B cell (primary cell): ENCODE results near the gene ICAM4. TPM values are rescaled to one million over a fixed set of nuclear protein-coding genes. Genes with fewer than 3 reads are reported as not detected.

ENCODE experiments used
- ATAC-seq: fragments of 200-7000 bp; cut with Tn5 transposase; one replicate; pipeline ENCODE4 v1.10.0; 2021; ENCODE audit warnings: low read depth, mild to moderate bottlenecking, moderate number of reproducible peaks, moderate library complexity
- CTCF ChIA-PET: fragments of 350-600 bp; sonication (Branson Sonifier 250); formaldehyde crosslinking; loops from one replicate; lab custom pipeline; 2021; ENCODE audit warnings: antibody characterized with exemption, inconsistent platforms; lab: Charles Lee
- POLR2A ChIA-PET: fragments of 350-600 bp; sonication (Branson Sonifier 250); formaldehyde crosslinking; loops from one replicate; lab custom pipeline; 2021; ENCODE audit warnings: antibody characterized with exemption; lab: Charles Lee
- DNase-seq: peaks from one replicate; pipeline ENCODE4 v3.0.0; 2013
- H2AFZ ChIP-seq: 2 replicates; pipeline ENCODE4 v1.6.1; 2012; ENCODE audit warnings: mild to moderate bottlenecking, low read depth, low read length; ENCODE audit not compliant: insufficient read depth, poor library complexity, severe bottlenecking
- H3K27ac ChIP-seq, 2 donors: 1 replicate in 1 of 2; 2 replicates in 1 of 2; pipeline ENCODE4 v1.5.1; 2012 to 2013; ENCODE audit warnings: low read length in 2 of 2, mild to moderate bottlenecking in 2 of 2, moderate library complexity in 1 of 2
- H3K27me3 ChIP-seq, 4 experiments: fragments of 200-600 bp in 1 of 4; sonication (generic) in 1 of 4; replicated peaks in 1 of 4; 1 replicate in 2 of 4; 2 replicates in 2 of 4; pipeline versions ENCODE4 v1.6.1 to v1.7.0; 2013 to 2016; ENCODE audit warnings: low read length in 3 of 4, mild to moderate bottlenecking in 2 of 4, mixed read lengths in 1 of 4, moderate library complexity in 1 of 4; ENCODE audit not compliant: insufficient read depth in 4 of 4, control insufficient read depth in 3 of 4; ENCODE audit errors: control extremely low read depth in 1 of 4
- H3K36me3 ChIP-seq, 2 experiments: replicated peaks in 1 of 2; 1 replicate in 1 of 2; 2 replicates in 1 of 2; pipeline versions ENCODE4 v1.6.1 to v1.7.1; 2013; ENCODE audit warnings: low read length in 1 of 2; ENCODE audit not compliant: insufficient read depth in 2 of 2, control insufficient read depth in 1 of 2; ENCODE audit errors: control extremely low read depth in 1 of 2, extremely low read depth in 1 of 2
- H3K4me1 ChIP-seq, 2 donors: fragments of 200-600 bp in 1 of 2; sonication (generic) in 1 of 2; 1 replicate in 1 of 2; 2 replicates in 1 of 2; pipeline versions ENCODE4 v1.5.1 to v1.6.1; 2013 to 2017; ENCODE audit warnings: low read length in 2 of 2; ENCODE audit not compliant: control insufficient read depth in 2 of 2, insufficient read depth in 2 of 2
- H3K4me2 ChIP-seq: replicated peaks from 2 replicates; pipeline ENCODE3; 2012; ENCODE audit warnings: mild to moderate bottlenecking, low read depth, low read length; ENCODE audit not compliant: poor library complexity, severe bottlenecking
- H3K4me3 ChIP-seq, 5 experiments: fragments of 200-600 bp in 1 of 5; sonication (generic) in 1 of 5; 1 replicate in 3 of 5; 2 replicates in 2 of 5; pipeline versions ENCODE4 v1.5.1 to v1.7.0; 2011 to 2016; ENCODE audit warnings: low read length in 4 of 5, mild to moderate bottlenecking in 4 of 5, low read depth in 2 of 5, control low read depth in 1 of 5, moderate library complexity in 1 of 5; ENCODE audit not compliant: insufficient read depth in 1 of 5; ENCODE audit errors: control extremely low read depth in 1 of 5, extremely low read depth in 1 of 5
- H3K79me2 ChIP-seq: fragments of 200-600 bp; sonication (generic); one replicate; pipeline ENCODE4 v1.6.0; 2016; ENCODE audit warnings: low read length; ENCODE audit not compliant: control insufficient read depth, insufficient read depth
- H3K9ac ChIP-seq: fragments of 200-600 bp; sonication (generic); 2 replicates; pipeline ENCODE4 v1.6.1; 2017; ENCODE audit warnings: mild to moderate bottlenecking, low read length, moderate library complexity
- H3K9me3 ChIP-seq, 3 donors: one replicate each; pipeline versions ENCODE4 v1.6.1 to v1.7.1; 2013; ENCODE audit warnings: low read length in 2 of 3; ENCODE audit not compliant: control insufficient read depth in 2 of 3, insufficient read depth in 1 of 3; ENCODE audit errors: control extremely low read depth in 1 of 3
- H4K20me1 ChIP-seq: 2 replicates; pipeline ENCODE4 v1.6.0; 2012; ENCODE audit warnings: mild to moderate bottlenecking, low read length; ENCODE audit not compliant: insufficient read depth, control insufficient read depth, poor library complexity, severe bottlenecking
- H3K27ac Mint-ChIP-seq: one replicate; pipeline ENCODE4 v1.8.0; 2021; ENCODE audit warnings: mixed read lengths
- H3K27me3 Mint-ChIP-seq: one replicate; pipeline ENCODE4 v1.8.0; 2021; ENCODE audit warnings: mixed read lengths
- H3K4me1 Mint-ChIP-seq: one replicate; pipeline ENCODE4 v1.8.0; 2021; ENCODE audit warnings: mixed read lengths
- H3K4me3 Mint-ChIP-seq: one replicate; pipeline ENCODE4 v1.8.0; 2021; ENCODE audit warnings: mixed read lengths
- H3K9me3 Mint-ChIP-seq: one replicate; pipeline ENCODE4 v1.8.0; 2022; ENCODE audit warnings: mixed read lengths; ENCODE audit not compliant: insufficient read depth
- CTCF ChIP-seq: fragments of 200-600 bp; IDR thresholded peaks from one replicate; pipeline ENCODE4 v1.8.0; 2022; ENCODE audit warnings: antibody characterized with exemption, mild to moderate bottlenecking
- EZH2 ChIP-seq: IDR thresholded peaks from 2 replicates; pipeline ENCODE4 v1.6.1; 2012; ENCODE audit warnings: borderline replicate concordance, low read depth, mild to moderate bottlenecking, moderate library complexity, low read length; ENCODE audit not compliant: insufficient read depth, poor library complexity, severe bottlenecking
- WGBS: methylation state at CpG from one replicate; pipeline ENCODE4 v1.1.5; 2013; ENCODE audit warnings: missing lambda C conversion rate; ENCODE audit not compliant: insufficient coverage; 5-methylcytosine and 5-hydroxymethylcytosine counted together
- intact Hi-C: fragments of 100-400 bp; cut with micrococcal nuclease; formaldehyde crosslinking; loops from one replicate; pipeline ENCODE4 v1.10.0; 2022
- polyA plus RNA-seq: library from polyadenylated mRNA; depleted of rRNA; stranded (reverse); fragments of >200 nt; gene quantifications from 2 replicates; pipeline ENCODE4 v1.2.3, GENCODE V29; 2012
- total RNA-seq, 2 donors: library from RNA; stranded (reverse); fragments of 120-200 nt in 1 of 2; gene quantifications; 1 replicate in 1 of 2; 2 replicates in 1 of 2; pipeline versions ENCODE4 v1.2.3 to v1.2.4, GENCODE V29; 2013 to 2022

Gene ICAM4
- total and polyA plus RNA-seq, 2 donors (not counting 1 experiment from before 2014, with no cell fraction given): 0.44 to 0.78 TPM

- Histone ChIP-seq H3K27me3 (no peaks in the 10 kb centered on the region), H3K9me3 (no peaks in the 10 kb centered on the region), H3K79me2 (peaks cover 10% of the 10 kb centered on the region), H2AFZ (no peak overlapping the region), H3K36me3 (peaks cover 0 to 59% of the 10 kb centered on the region in 2 experiments), H3K9ac (no peak overlapping the region), H3K4me3 (no peak overlapping the region), H3K4me1 (peaks cover 6 to 13% of the 10 kb centered on the region in 2 donors), H4K20me1 (peaks cover 34% of the 10 kb centered on the region), H3K27ac (no peak overlapping the region), H3K4me2 (no peak overlapping the region)
- TF ChIP-seq EZH2 (no peak), CTCF (no peak)
- H3K4me1 Mint-ChIP-seq: peaks cover 3% of the 10 kb centered on the region
- ChIA-PET POLR2A (interaction anchor here (0.7 kb wide), 2 partner anchors 14 to 1390 kb away, joined by 6 to 12 read pairs; no protein-coding TSS in a partner anchor), CTCF (interaction anchor here (0.7 to 1.3 kb wide), 2 partner anchors 29 to 44 kb away, joined by 3 read pairs; no protein-coding TSS in a partner anchor)
- H3K9me3 Mint-ChIP-seq: no peaks in the 10 kb centered on the region
- intact Hi-C loops: no loop called here
- no peak overlapping the region for H3K4me3 Mint-ChIP-seq
- no peak overlapping the region for H3K27ac Mint-ChIP-seq
- ATAC-seq: no peak
- no peaks in the 10 kb centered on the region for H3K27me3 Mint-ChIP-seq
- 97% methylated on average over 29 of the region's 32 CpGs for WGBS
- no peak for DNase-seq
Observed at GRCh38 chr19:10320602-10321416, 34.1 kb downstream of the ICAM4 start.

- POLR2A ChIA-PET: interaction anchor here (0.6 kb wide), 1 partner anchor 10 kb away, joined by 4 read pairs; no protein-coding TSS in a partner anchor
- peaks cover 37% of the 10 kb centered on the region for H4K20me1 ChIP-seq
Observed at GRCh38 chr19:10321417-10321797, 34.7 kb downstream of the ICAM4 start.

More at GRCh38 chr19:10321417-10321797, 34.7 kb downstream of the ICAM4 start:
- Mint-ChIP-seq H3K4me3 (no peak overlapping the region), H3K9me3 (no peaks in the 10 kb centered on the region), H3K27ac (no peak overlapping the region), H3K4me1 (no peaks in the 10 kb centered on the region), H3K27me3 (no peaks in the 10 kb centered on the region)
- H3K9me3 ChIP-seq: no peaks in the 10 kb centered on the region
- no peak overlapping the region for H2AFZ ChIP-seq
- no peak overlapping the region for H3K27ac ChIP-seq
- CTCF ChIA-PET: interaction anchor here (1.3 kb wide), 1 partner anchor 30 kb away, joined by 3 read pairs; no protein-coding TSS in a partner anchor
- H3K4me3 ChIP-seq: no peak overlapping the region
- ATAC-seq (no peak), DNase-seq (no peak)
- intact Hi-C loops: no loop called here
- H3K9ac ChIP-seq: no peak overlapping the region
- TF ChIP-seq EZH2: no peak
- no peak for TF ChIP-seq CTCF
- H3K27me3 ChIP-seq: no peaks in the 10 kb centered on the region
- peaks cover 10% of the 10 kb centered on the region for H3K79me2 ChIP-seq
- peaks cover 0 to 65% of the 10 kb centered on the region in 2 experiments for H3K36me3 ChIP-seq
- peaks cover under 1 to 7% of the 10 kb centered on the region in 2 donors for H3K4me1 ChIP-seq
- no peak overlapping the region for H3K4me2 ChIP-seq
- 89% methylated on average over 11 of the region's 11 CpGs for WGBS
